GM23338 (cell line): ENCODE data around the gene KAZN. TPM values are rescaled to one million over a fixed set of nuclear protein-coding genes. Genes with fewer than 3 reads are reported as not detected.

Experiments
- ATAC-seq: fragments of 200-7000 bp; cut with Tn5 transposase; 3 replicates; pipeline ENCODE4 v1.9.1; 2020
- DNase-seq: peaks from one replicate; pipeline ENCODE4 v3.0.0-alpha.2; 2015; ENCODE audit warnings: low spot score
- H2AFZ ChIP-seq: fragments of 200-600 bp; sonication (generic); 2 replicates; pipeline ENCODE4 v1.8.0; 2016; ENCODE audit warnings: antibody characterized with exemption, mild to moderate bottlenecking, moderate library complexity
- H3F3A ChIP-seq: fragments of 200-600 bp; sonication (generic); replicated peaks from 2 replicates; pipeline ENCODE4 v1.8.0; 2017; ENCODE audit warnings: antibody characterized with exemption, mixed run types, low read depth
- H3K27ac ChIP-seq: fragments of 200-600 bp; sonication (generic); 2 replicates; pipeline ENCODE4 v1.6.1; 2016; ENCODE audit warnings: low read depth
- H3K27me3 ChIP-seq: fragments of 200-600 bp; sonication (generic); 2 replicates; pipeline ENCODE4 v1.8.0; 2016; ENCODE audit warnings: mild to moderate bottlenecking, mixed run types, moderate library complexity; ENCODE audit not compliant: insufficient read depth
- H3K36me3 ChIP-seq: fragments of 200-600 bp; sonication (generic); 2 replicates; pipeline ENCODE4 v1.8.0; 2016; ENCODE audit warnings: mild to moderate bottlenecking; ENCODE audit not compliant: insufficient read depth
- H3K4me1 ChIP-seq: fragments of 200-600 bp; sonication (generic); 2 replicates; pipeline ENCODE4 v1.8.0; 2016; ENCODE audit warnings: mild to moderate bottlenecking, moderate library complexity; ENCODE audit not compliant: insufficient read depth
- H3K4me2 ChIP-seq: fragments of 200-600 bp; sonication (generic); 2 replicates; pipeline ENCODE4 v1.7.1; 2017; ENCODE audit warnings: mixed run types
- H3K4me3 ChIP-seq: fragments of 200-600 bp; sonication (generic); 2 replicates; pipeline ENCODE4 v1.6.1; 2016; ENCODE audit warnings: mixed run types
- H3K79me2 ChIP-seq: fragments of 200-600 bp; sonication (generic); replicated peaks from 2 replicates; pipeline ENCODE4 v1.8.0; 2017; ENCODE audit warnings: mild to moderate bottlenecking; ENCODE audit not compliant: insufficient read depth
- H3K9me2 ChIP-seq: fragments of 200-600 bp; sonication (generic); 2 replicates; pipeline ENCODE4 v1.8.0; 2017; ENCODE audit not compliant: insufficient read depth
- H4K20me1 ChIP-seq: fragments of 200-600 bp; sonication (generic); replicated peaks from 2 replicates; pipeline ENCODE4 v1.8.0; 2017; ENCODE audit warnings: mild to moderate bottlenecking; ENCODE audit not compliant: insufficient read depth
- H3K27ac Mint-ChIP-seq: 2 replicates; pipeline ENCODE4 v1.8.0; 2020; ENCODE audit warnings: inconsistent platforms, mild to moderate bottlenecking, moderate library complexity, mixed read lengths
- H3K27me3 Mint-ChIP-seq: 3 replicates; pipeline ENCODE4 v1.8.0; 2022; ENCODE audit warnings: low read depth, mild to moderate bottlenecking, moderate library complexity, mixed read lengths, inconsistent platforms; ENCODE audit not compliant: insufficient read depth, poor library complexity
- H3K36me3 Mint-ChIP-seq: 3 replicates; pipeline ENCODE4 v1.8.0; 2021; ENCODE audit warnings: low read depth, mild to moderate bottlenecking, inconsistent platforms, moderate library complexity, mixed read lengths
- H3K4me1 Mint-ChIP-seq: 3 replicates; pipeline ENCODE4 v1.8.0; 2020; ENCODE audit warnings: mild to moderate bottlenecking, inconsistent platforms, mixed read lengths
- H3K4me3 Mint-ChIP-seq: 3 replicates; pipeline ENCODE4 v1.8.0; 2021; ENCODE audit warnings: moderate library complexity, mild to moderate bottlenecking, inconsistent platforms, mixed read lengths
- H3K9me3 Mint-ChIP-seq: 3 replicates; pipeline ENCODE4 v1.8.0; 2020; ENCODE audit warnings: moderate library complexity, mild to moderate bottlenecking, inconsistent platforms, mixed read lengths
- CREB1 ChIP-seq: fragments of 250-450 bp; sonication (Bioruptor Pico); IDR thresholded peaks from 2 replicates; pipeline ENCODE4 v1.5.0; 2020; ENCODE audit warnings: low read depth, mild to moderate bottlenecking, moderate library complexity
- ETS1 ChIP-seq: IDR thresholded peaks from 2 replicates; pipeline ENCODE4 v1.6.1; 2016; ENCODE audit warnings: antibody characterized with exemption
- EZH2 ChIP-seq: fragments of 200-600 bp; sonication (generic); IDR thresholded peaks from one replicate; pipeline ENCODE4 v1.8.0; 2017; ENCODE audit warnings: antibody characterized with exemption, mild to moderate bottlenecking, low read depth; ENCODE audit not compliant: unreplicated experiment
- EZH2phosphoT487 ChIP-seq: fragments of 200-600 bp; sonication (generic); IDR thresholded peaks from one replicate; pipeline ENCODE4 v1.8.1; 2018; ENCODE audit warnings: antibody characterized with exemption; ENCODE audit not compliant: unreplicated experiment
- NANOG ChIP-seq: IDR thresholded peaks from 2 replicates; pipeline ENCODE4 v1.6.1; 2016; ENCODE audit warnings: antibody characterized with exemption, borderline replicate concordance
- POLR2AphosphoS5 ChIP-seq: IDR thresholded peaks from 2 replicates; pipeline ENCODE4 v1.6.1; 2016; ENCODE audit warnings: antibody characterized with exemption, low read depth
- REST ChIP-seq: IDR thresholded peaks from one replicate; pipeline ENCODE4 v1.6.1; 2018; ENCODE audit warnings: antibody characterized with exemption; ENCODE audit not compliant: unreplicated experiment
- ZNF114 ChIP-seq: fragments of 250-450 bp; sonication (Bioruptor Pico); IDR thresholded peaks from 2 replicates; pipeline ENCODE4 v1.5.0; 2020; ENCODE audit warnings: mild to moderate bottlenecking, moderate library complexity
- ZNF331 ChIP-seq: fragments of 250-450 bp; sonication (Bioruptor Pico); IDR thresholded peaks from 2 replicates; pipeline ENCODE4 v1.5.0; 2020; ENCODE audit warnings: low read depth, mild to moderate bottlenecking, moderate library complexity
- polyA plus RNA-seq: library from polyadenylated mRNA; unstranded; fragments of >200 nt; fragmentation: Nextera tagmentation; extraction: Ambion mirVana; gene quantifications from 2 replicates; pipeline ENCODE4 v1.2.1, GENCODE V29; 2016
- total RNA-seq: library from RNA; depleted of rRNA; stranded (reverse); fragments of >200 nt; shearing (Covaris generic); gene quantifications from 2 replicates; pipeline ENCODE4 v1.2.3, GENCODE V29; 2014
- TF ChIP-seq, protein P1 (sequence below): fragments of 250-450 bp; sonication (Bioruptor Pico); IDR thresholded peaks from 2 replicates; pipeline ENCODE4 v1.5.0; 2020; ENCODE audit warnings: mild to moderate bottlenecking, moderate library complexity

KAZN gene
- total and polyA plus RNA-seq, 2 experiments from 2014 or later, result 9.9 to 15.0 TPM

DNA sequence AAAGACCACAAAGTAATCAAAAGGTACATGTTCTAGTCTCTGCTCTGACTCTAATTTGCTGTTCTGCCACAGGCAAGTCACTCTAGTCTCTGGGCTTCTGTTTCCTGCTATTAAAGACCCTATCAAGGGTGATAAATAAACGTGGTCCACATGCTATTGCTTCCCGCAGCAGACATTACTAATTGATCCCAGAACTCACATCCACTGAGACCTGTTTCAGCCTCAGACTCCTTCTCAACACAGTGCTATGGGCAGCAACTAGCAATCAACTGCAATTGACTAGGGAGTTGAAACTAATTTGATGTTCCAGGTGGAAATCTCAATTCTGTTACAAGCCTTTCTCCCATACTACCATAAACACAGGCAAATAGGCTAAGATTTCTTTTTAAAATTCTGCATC lies 150.5 kb downstream of the KAZN start (continued):
- TF ChIP-seq REST (no peak), ZNF114 (no peak), EZH2phosphoT487 (no peak)

DNA sequence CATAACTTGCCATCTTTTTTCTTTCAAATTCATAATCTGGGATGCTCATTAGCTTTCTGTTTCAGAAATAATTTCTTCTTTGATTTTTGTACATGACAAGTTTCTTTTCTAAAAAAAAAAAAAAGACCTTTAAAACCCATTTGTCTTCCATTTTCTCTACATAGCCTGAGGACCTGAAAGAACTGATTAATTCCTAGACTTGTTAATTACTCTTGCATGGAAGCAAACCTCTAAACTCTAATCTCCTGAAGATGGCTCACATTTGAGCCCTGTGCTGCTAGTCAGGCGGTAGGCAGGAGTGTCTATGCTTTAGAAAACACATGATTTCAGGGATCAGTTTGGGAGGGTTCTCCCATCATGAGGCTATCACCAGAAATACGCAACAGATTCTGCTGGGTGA lies 152.0 kb downstream of the KAZN start:
- Mint-ChIP-seq H3K27me3 (peaks cover 1% of the 10 kb centered on the region), H3K9me3 (no peaks in the 10 kb centered on the region; the same call in 2 of the 3 replicates), H3K4me3 (no peak overlapping the region), H3K4me1 (peaks cover 9% of the 10 kb centered on the region; the same call in 2 of the 3 replicates), H3K36me3 (no peaks in the 10 kb centered on the region), H3K27ac (no peak overlapping the region)
- no peak for DNase-seq
- Histone ChIP-seq H3K79me2 (peaks cover 13% of the 10 kb centered on the region), H3K27ac (no peak overlapping the region), H3K36me3 (no peaks in the 10 kb centered on the region), H3K27me3 (no peaks in the 10 kb centered on the region), H3K4me1 (peaks cover 8% of the 10 kb centered on the region; the same call in 1 of the 2 replicates), H3K4me3 (no peak overlapping the region), H3K9me2 (no peaks in the 10 kb centered on the region), H4K20me1 (no peaks in the 10 kb centered on the region), H3K4me2 (no peak overlapping the region), H3F3A (no peaks in the 10 kb centered on the region), H2AFZ (no peak overlapping the region)
- ATAC-seq, result no peak
- no peak for TF ChIP-seq EZH2phosphoT487
- no peak for TF ChIP-seq ZNF331 (CRISPR knock-in tag)
- no peak for TF ChIP-seq REST
- TF ChIP-seq CREB1 (CRISPR knock-in tag), result no peak
- no peak for TF ChIP-seq POLR2AphosphoS5
- TF ChIP-seq EZH2, result no peak
- no peak for TF ChIP-seq NANOG
- TF ChIP-seq, protein P1, sequence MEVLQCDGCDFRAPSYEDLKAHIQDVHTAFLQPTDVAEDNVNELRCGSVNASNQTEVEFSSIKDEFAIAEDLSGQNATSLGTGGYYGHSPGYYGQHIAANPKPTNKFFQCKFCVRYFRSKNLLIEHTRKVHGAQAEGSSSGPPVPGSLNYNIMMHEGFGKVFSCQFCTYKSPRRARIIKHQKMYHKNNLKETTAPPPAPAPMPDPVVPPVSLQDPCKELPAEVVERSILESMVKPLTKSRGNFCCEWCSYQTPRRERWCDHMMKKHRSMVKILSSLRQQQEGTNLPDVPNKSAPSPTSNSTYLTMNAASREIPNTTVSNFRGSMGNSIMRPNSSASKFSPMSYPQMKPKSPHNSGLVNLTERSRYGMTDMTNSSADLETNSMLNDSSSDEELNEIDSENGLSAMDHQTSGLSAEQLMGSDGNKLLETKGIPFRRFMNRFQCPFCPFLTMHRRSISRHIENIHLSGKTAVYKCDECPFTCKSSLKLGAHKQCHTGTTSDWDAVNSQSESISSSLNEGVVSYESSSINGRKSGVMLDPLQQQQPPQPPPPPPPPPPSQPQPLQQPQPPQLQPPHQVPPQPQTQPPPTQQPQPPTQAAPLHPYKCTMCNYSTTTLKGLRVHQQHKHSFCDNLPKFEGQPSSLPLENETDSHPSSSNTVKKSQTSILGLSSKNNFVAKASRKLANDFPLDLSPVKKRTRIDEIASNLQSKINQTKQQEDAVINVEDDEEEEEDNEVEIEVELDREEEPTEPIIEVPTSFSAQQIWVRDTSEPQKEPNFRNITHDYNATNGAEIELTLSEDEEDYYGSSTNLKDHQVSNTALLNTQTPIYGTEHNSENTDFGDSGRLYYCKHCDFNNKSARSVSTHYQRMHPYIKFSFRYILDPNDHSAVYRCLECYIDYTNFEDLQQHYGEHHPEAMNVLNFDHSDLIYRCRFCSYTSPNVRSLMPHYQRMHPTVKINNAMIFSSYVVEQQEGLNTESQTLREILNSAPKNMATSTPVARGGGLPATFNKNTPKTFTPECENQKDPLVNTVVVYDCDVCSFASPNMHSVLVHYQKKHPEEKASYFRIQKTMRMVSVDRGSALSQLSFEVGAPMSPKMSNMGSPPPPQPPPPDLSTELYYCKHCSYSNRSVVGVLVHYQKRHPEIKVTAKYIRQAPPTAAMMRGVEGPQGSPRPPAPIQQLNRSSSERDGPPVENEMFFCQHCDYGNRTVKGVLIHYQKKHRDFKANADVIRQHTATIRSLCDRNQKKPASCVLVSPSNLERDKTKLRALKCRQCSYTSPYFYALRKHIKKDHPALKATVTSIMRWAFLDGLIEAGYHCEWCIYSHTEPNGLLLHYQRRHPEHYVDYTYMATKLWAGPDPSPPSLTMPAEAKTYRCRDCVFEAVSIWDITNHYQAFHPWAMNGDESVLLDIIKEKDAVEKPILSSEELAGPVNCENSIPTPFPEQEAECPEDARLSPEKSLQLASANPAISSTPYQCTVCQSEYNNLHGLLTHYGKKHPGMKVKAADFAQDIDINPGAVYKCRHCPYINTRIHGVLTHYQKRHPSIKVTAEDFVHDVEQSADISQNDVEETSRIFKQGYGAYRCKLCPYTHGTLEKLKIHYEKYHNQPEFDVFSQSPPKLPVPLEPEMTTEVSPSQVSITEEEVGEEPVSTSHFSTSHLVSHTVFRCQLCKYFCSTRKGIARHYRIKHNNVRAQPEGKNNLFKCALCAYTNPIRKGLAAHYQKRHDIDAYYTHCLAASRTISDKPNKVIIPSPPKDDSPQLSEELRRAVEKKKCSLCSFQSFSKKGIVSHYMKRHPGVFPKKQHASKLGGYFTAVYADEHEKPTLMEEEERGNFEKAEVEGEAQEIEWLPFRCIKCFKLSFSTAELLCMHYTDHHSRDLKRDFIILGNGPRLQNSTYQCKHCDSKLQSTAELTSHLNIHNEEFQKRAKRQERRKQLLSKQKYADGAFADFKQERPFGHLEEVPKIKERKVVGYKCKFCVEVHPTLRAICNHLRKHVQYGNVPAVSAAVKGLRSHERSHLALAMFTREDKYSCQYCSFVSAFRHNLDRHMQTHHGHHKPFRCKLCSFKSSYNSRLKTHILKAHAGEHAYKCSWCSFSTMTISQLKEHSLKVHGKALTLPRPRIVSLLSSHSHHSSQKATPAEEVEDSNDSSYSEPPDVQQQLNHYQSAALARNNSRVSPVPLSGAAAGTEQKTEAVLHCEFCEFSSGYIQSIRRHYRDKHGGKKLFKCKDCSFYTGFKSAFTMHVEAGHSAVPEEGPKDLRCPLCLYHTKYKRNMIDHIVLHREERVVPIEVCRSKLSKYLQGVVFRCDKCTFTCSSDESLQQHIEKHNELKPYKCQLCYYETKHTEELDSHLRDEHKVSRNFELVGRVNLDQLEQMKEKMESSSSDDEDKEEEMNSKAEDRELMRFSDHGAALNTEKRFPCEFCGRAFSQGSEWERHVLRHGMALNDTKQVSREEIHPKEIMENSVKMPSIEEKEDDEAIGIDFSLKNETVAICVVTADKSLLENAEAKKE, result no peak
- no peak for TF ChIP-seq ETS1
